Mesothelial cell of epicardium (in vitro differentiated cells): ENCODE data around the gene ATRIP. TPM values are rescaled to one million over a fixed set of nuclear protein-coding genes. Genes with fewer than 3 reads are reported as not detected.
A peak's percentile ranks its signal among the peaks of the same experiment; 100 is the strongest.

Experiments used
- DNase-seq, 2 experiments: peaks; one replicate each; pipeline ENCODE4 v3.0.0; 2021; ENCODE audit warnings: low spot score in 2 of 2; ENCODE audit not compliant: unreplicated experiment in 2 of 2
- H3K27ac Mint-ChIP-seq: 2 replicates; pipeline ENCODE4 v1.8.0; 2021; ENCODE audit warnings: mixed read lengths
- H3K27me3 Mint-ChIP-seq: 2 replicates; pipeline ENCODE4 v1.8.0; 2021; ENCODE audit warnings: low read depth, mixed read lengths
- H3K36me3 Mint-ChIP-seq: 2 replicates; pipeline ENCODE4 v1.8.0; 2021; ENCODE audit warnings: mixed read lengths
- H3K4me1 Mint-ChIP-seq: 2 replicates; pipeline ENCODE4 v1.8.0; 2021; ENCODE audit warnings: mixed read lengths
- H3K4me3 Mint-ChIP-seq: 2 replicates; pipeline ENCODE4 v1.8.0; 2021; ENCODE audit warnings: mild to moderate bottlenecking, moderate library complexity, mixed read lengths
- H3K9me3 Mint-ChIP-seq: 2 replicates; pipeline ENCODE4 v1.8.0; 2021; ENCODE audit warnings: mixed read lengths
- total RNA-seq: library from RNA; stranded (reverse); gene quantifications from 3 replicates; pipeline ENCODE4 v1.2.1, GENCODE V29; 2021
- TF ChIP-seq, protein P1 (sequence below): fragments of 200-600 bp; sonication (generic); IDR thresholded peaks from one replicate; pipeline ENCODE4 v1.5.0; 2021; ENCODE audit warnings: antibody characterized with exemption; ENCODE audit not compliant: unreplicated experiment

ATRIP gene
- total RNA-seq, 1 donor from 2014 or later: 12.0 TPM

DNA sequence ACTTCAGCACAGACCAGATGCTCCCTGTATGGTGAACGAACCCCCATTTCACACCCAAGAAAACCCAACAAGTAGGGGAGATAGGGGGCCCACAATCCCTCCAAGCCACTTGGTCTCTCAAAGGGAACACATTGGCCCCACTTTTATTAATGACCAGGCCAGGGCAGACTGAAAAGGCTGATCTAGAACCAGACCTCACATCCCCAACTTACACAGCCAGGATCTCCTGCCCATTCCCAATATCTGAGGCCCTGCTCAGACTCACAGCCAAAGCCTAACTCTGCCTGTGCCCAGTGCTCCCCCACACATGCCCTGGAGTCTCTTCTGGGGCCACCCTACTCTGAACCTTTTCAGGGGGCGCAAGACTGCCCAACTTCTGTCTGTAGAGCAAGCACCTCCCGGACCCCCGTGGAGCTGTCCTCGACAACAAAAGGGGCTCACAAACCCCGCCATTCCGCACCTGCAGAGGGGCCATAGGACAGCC lies 18.4 kb upstream of the ATRIP start:
- H3K4me3 Mint-ChIP-seq: peak overlapping the region; percentile 74
- no peaks in the 10 kb centered on the region for H3K27me3 Mint-ChIP-seq
- TF ChIP-seq, protein P1, sequence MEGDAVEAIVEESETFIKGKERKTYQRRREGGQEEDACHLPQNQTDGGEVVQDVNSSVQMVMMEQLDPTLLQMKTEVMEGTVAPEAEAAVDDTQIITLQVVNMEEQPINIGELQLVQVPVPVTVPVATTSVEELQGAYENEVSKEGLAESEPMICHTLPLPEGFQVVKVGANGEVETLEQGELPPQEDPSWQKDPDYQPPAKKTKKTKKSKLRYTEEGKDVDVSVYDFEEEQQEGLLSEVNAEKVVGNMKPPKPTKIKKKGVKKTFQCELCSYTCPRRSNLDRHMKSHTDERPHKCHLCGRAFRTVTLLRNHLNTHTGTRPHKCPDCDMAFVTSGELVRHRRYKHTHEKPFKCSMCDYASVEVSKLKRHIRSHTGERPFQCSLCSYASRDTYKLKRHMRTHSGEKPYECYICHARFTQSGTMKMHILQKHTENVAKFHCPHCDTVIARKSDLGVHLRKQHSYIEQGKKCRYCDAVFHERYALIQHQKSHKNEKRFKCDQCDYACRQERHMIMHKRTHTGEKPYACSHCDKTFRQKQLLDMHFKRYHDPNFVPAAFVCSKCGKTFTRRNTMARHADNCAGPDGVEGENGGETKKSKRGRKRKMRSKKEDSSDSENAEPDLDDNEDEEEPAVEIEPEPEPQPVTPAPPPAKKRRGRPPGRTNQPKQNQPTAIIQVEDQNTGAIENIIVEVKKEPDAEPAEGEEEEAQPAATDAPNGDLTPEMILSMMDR: no peak
- H3K4me1 Mint-ChIP-seq: peaks cover 63% of the 10 kb centered on the region
- H3K36me3 Mint-ChIP-seq: peaks cover 2% of the 10 kb centered on the region
- H3K9me3 Mint-ChIP-seq: no peaks in the 10 kb centered on the region
- peak overlapping the region; percentile 77 for H3K27ac Mint-ChIP-seq
- no peak for DNase-seq

GRCh38 chr3:48428572-48429316 lies 17.8 kb upstream of the ATRIP start:
- no peaks in the 10 kb centered on the region for H3K27me3 Mint-ChIP-seq
- H3K9me3 Mint-ChIP-seq: no peaks in the 10 kb centered on the region
- TF ChIP-seq, protein P1: no peak
- peaks cover 67% of the 10 kb centered on the region for H3K4me1 Mint-ChIP-seq
- H3K36me3 Mint-ChIP-seq: peaks cover 2% of the 10 kb centered on the region
- DNase-seq: peak in 1 of 2 experiments; percentile 76
- peak overlapping the region; percentile 77 for H3K27ac Mint-ChIP-seq
- H3K4me3 Mint-ChIP-seq: peak overlapping the region; percentile 74

- TF ChIP-seq, protein P1: no peak
- H3K9me3 Mint-ChIP-seq: no peaks in the 10 kb centered on the region
- peak; percentile 60 to 82 for DNase-seq
- peaks cover 71% of the 10 kb centered on the region for H3K4me1 Mint-ChIP-seq
- peak overlapping the region; percentile 97 for H3K27ac Mint-ChIP-seq
- H3K4me3 Mint-ChIP-seq: peak overlapping the region; percentile 87
- peaks cover 2% of the 10 kb centered on the region for H3K36me3 Mint-ChIP-seq
- no peaks in the 10 kb centered on the region for H3K27me3 Mint-ChIP-seq
These were observed 17.1 kb upstream of the ATRIP start for GRCh38 chr3:48429317-48429959.

DNA sequence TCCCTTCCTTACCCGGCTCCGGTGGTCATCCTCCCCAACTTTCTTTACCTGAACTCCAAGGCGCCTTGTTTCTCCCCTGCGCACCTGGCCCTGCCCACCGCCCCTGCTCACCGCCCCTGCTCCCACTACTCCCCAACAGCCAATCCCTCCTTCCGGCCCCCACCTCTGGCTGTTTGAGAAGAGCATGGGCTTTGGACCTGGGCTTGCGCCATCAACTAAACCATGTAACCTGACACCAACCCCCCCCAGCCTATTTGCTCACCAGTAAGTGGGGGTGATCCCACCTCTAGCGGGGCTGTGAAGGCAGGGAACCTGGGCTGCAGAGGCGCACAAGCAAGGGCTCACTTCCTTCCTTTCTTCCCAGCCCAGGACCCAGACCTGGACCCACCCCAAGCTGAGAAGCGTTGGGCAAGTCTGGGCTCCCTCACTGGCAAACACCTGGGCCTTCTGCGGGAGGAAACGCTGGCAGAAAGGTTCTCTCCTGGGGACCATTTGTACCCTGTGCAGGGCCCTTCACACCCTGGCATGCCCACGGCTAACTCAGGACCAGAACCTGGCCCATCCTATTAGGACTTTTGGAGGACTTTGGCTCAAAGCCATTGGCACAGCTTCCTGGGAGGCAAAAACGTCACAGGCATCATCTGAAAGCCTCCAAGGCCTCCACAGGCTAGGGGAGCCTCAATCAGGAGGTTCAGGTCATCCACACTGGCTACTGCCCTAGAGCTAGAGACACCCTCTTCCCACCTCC lies 16.4 kb upstream of the ATRIP start, which contains the start of gene PLXNB1:
Gene PLXNB1 (minus strand): TSS at position 127 of the 748 bp plus-strand sequence. CDS start 5,475 bp downstream, outside the sequence.
- Mint-ChIP-seq H3K36me3 (peaks cover 2% of the 10 kb centered on the region), H3K9me3 (no peaks in the 10 kb centered on the region), H3K4me3 (peak within 1 kb of the TSS; percentile 87), H3K27ac (peak within 1 kb of the TSS; percentile 97), H3K27me3 (no peaks in the 10 kb centered on the region), H3K4me1 (peaks cover 68% of the 10 kb centered on the region)
- TF ChIP-seq, protein P1: no peak
- peak; percentile 63 to 81 for DNase-seq

GRCh38 chr3:48430708-48431101 lies 15.8 kb upstream of the ATRIP start:
- DNase-seq: no peak
- Mint-ChIP-seq H3K27ac (peak overlapping the region; percentile 97), H3K4me1 (peaks cover 65% of the 10 kb centered on the region), H3K4me3 (peak overlapping the region; percentile 87), H3K36me3 (peaks cover 2% of the 10 kb centered on the region), H3K9me3 (no peaks in the 10 kb centered on the region), H3K27me3 (no peaks in the 10 kb centered on the region)
- TF ChIP-seq, protein P1: no peak
